Measurements from ENCODE around the gene BBX.

The BBX gene

GRCh38 chr3:107782054-107782453 lies 259.3 kb downstream of the BBX start:
- Histone ChIP-seq H3K27me3 (no peaks in the 10 kb centered on the region), H3K4me3 (no peak overlapping the region), H4K20me1 (no peaks in the 10 kb centered on the region), H3K27ac (no peak overlapping the region), H3K9me3 (replicated peaks in 1 of 11) (0 out of 22 replicates have a peak, but pooled peaks cover 0 to 5% (median 0%) of the 10 kb centered on the region in 11 experiments), H3K4me1 (no peaks in the 10 kb centered on the region), H3K36me3 (peaks cover 40 to 89% (median 78%) of the 10 kb centered on the region in 11 experiments), H3K4me2 (no peak overlapping the region), H3K9ac (no peak overlapping the region)
- no peak for TF ChIP-seq Cebpa-rat (IDR thresholded peaks at IDR 0.05)

GRCh38 chr3:107790612-107791011 lies 267.9 kb downstream of the BBX start:
- Histone ChIP-seq H3K4me2 (no peak overlapping the region), H3K9ac (no peak overlapping the region), H3K36me3 (peaks cover 41 to 90% (median 77%) of the 10 kb centered on the region in 11 experiments), H3K4me3 (no peak overlapping the region), H3K9me3 (replicated peaks in 1 of 11) (peaks cover 0 to 8% (median 0%) of the 10 kb centered on the region in 11 experiments; a peak in 1 of 22 replicates), H3K27ac (no peak overlapping the region), H3K27me3 (no peaks in the 10 kb centered on the region), H3K4me1 (peaks cover 0 to 3% (median under 1%) of the 10 kb centered on the region in 10 experiments; a peak in 7 of 20 replicates), H4K20me1 (no peaks in the 10 kb centered on the region)
- no peak for TF ChIP-seq Cebpa-rat (IDR thresholded peaks at IDR 0.05)

- Histone ChIP-seq H3K36me3 (peaks cover 39 to 89% (median 75%) of the 10 kb centered on the region in 11 experiments), H3K9ac (no peak overlapping the region), H3K27ac (no peak overlapping the region), H4K20me1 (no peaks in the 10 kb centered on the region), H3K27me3 (no peaks in the 10 kb centered on the region), H3K9me3 (replicated peaks in 1 of 11) (peaks cover 0 to 8% (median 0%) of the 10 kb centered on the region in 11 experiments; a peak in 1 of 22 replicates), H3K4me1 (peaks cover 0 to 7% (median 3%) of the 10 kb centered on the region in 10 experiments; a peak in 9 of 20 replicates), H3K4me2 (no peak overlapping the region), H3K4me3 (no peak overlapping the region)
- no peak for TF ChIP-seq Cebpa-rat (IDR thresholded peaks at IDR 0.05)
Measured at GRCh38 chr3:107791027-107791426, 268.3 kb downstream of the BBX start.

- Histone ChIP-seq H3K9me3 (replicated peaks in 1 of 11) (peaks cover 0 to 8% (median 0%) of the 10 kb centered on the region in 11 experiments; a peak in 1 of 22 replicates), H3K27me3 (no peaks in the 10 kb centered on the region), H3K36me3 (peaks cover 35 to 89% (median 74%) of the 10 kb centered on the region in 11 experiments), H3K4me2 (no peak overlapping the region), H3K9ac (no peak overlapping the region), H3K4me1 (peaks cover 0 to 11% (median 6%) of the 10 kb centered on the region in 10 experiments; a peak in 9 of 20 replicates), H4K20me1 (no peaks in the 10 kb centered on the region), H3K4me3 (no peak overlapping the region), H3K27ac (no peak overlapping the region)
- no peak for TF ChIP-seq Cebpa-rat (IDR thresholded peaks at IDR 0.05)
Measured at GRCh38 chr3:107791450-107791849, 268.7 kb downstream of the BBX start.

GRCh38 chr3:107794664-107795443 lies 272.1 kb downstream of the BBX start:
- TF ChIP-seq Cebpa-rat (IDR thresholded peaks at IDR 0.05) = no peak
- no peak overlapping the region for H3K9ac ChIP-seq
- H3K4me1 ChIP-seq = peaks cover 0 to 17% (median 11%) of the 10 kb centered on the region in 10 experiments; a peak in 12 of 20 replicates
- H3K4me3 ChIP-seq = no peak overlapping the region
- peaks cover 51 to 87% (median 73%) of the 10 kb centered on the region in 11 experiments for H3K36me3 ChIP-seq
- H4K20me1 ChIP-seq = no peaks in the 10 kb centered on the region
- H3K9me3 ChIP-seq (replicated peaks in 1 of 11) = peaks cover 0 to 7% (median 0%) of the 10 kb centered on the region in 11 experiments; a peak in 1 of 22 replicates
- H3K27ac ChIP-seq = no peak overlapping the region
- H3K27me3 ChIP-seq = no peaks in the 10 kb centered on the region
- H3K4me2 ChIP-seq = no peak overlapping the region

- no peaks in the 10 kb centered on the region for H3K9me3 ChIP-seq (replicated peaks in 1 of 11)
- H3K27ac ChIP-seq = peak overlapping the region in 3 of 11 experiments; percentile 1 to 46 (median 19); a peak in 3 of 22 replicates
- H3K27me3 ChIP-seq = no peaks in the 10 kb centered on the region
Measured at GRCh38 chr3:107795514-107796094, 272.8 kb downstream of the BBX start.

GRCh38 chr3:107796791-107797190 lies 274.0 kb downstream of the BBX start:
- peak in 1 of 11 experiments; percentile 32; a peak in 1 of 22 replicates for TF ChIP-seq Cebpa-rat (IDR thresholded peaks at IDR 0.05)
- Histone ChIP-seq H3K4me1 (peaks cover 0 to 17% (median 11%) of the 10 kb centered on the region in 10 experiments; a peak in 12 of 20 replicates), H3K36me3 (peaks cover 55 to 88% (median 76%) of the 10 kb centered on the region in 11 experiments), H3K9ac (no peak overlapping the region), H3K27me3 (no peaks in the 10 kb centered on the region), H4K20me1 (no peaks in the 10 kb centered on the region), H3K4me2 (peak overlapping the region in 6 of 11 experiments; percentile 37 to 64 (median 48); a peak in 12 of 22 replicates), H3K9me3 (replicated peaks in 1 of 11) (no peaks in the 10 kb centered on the region), H3K27ac (no peak overlapping the region), H3K4me3 (no peak overlapping the region)

More at GRCh38 chr3:107795514-107796094, 272.8 kb downstream of the BBX start:
- TF ChIP-seq Cebpa-rat (IDR thresholded peaks at IDR 0.05) = no peak
- Histone ChIP-seq H4K20me1 (no peaks in the 10 kb centered on the region), H3K36me3 (peaks cover 51 to 87% (median 73%) of the 10 kb centered on the region in 11 experiments), H3K4me3 (no peak overlapping the region), H3K4me2 (peak overlapping the region in 4 of 11 experiments; percentile 36 to 64 (median 46); a peak in 6 of 22 replicates), H3K4me1 (peaks cover 0 to 17% (median 11%) of the 10 kb centered on the region in 10 experiments; a peak in 12 of 20 replicates), H3K9ac (no peak overlapping the region)

- TF ChIP-seq Cebpa-rat (IDR thresholded peaks at IDR 0.05) = no peak
- H3K4me2 ChIP-seq = no peak overlapping the region
- H3K36me3 ChIP-seq = peaks cover 60 to 88% (median 76%) of the 10 kb centered on the region in 11 experiments
- H3K4me1 ChIP-seq = peaks cover 0 to 17% (median 11%) of the 10 kb centered on the region in 10 experiments; a peak in 12 of 20 replicates
- H3K27ac ChIP-seq = no peak overlapping the region
- no peaks in the 10 kb centered on the region for H3K27me3 ChIP-seq
- no peak overlapping the region for H3K4me3 ChIP-seq
- H4K20me1 ChIP-seq = no peaks in the 10 kb centered on the region
- H3K9ac ChIP-seq = no peak overlapping the region
- H3K9me3 ChIP-seq (replicated peaks in 1 of 11) = no peaks in the 10 kb centered on the region
Measured at GRCh38 chr3:107797586-107797985, 274.8 kb downstream of the BBX start.

- Histone ChIP-seq H3K4me2 (no peak overlapping the region), H3K4me3 (no peak overlapping the region), H3K9ac (no peak overlapping the region), H3K4me1 (peaks cover 0 to 17% (median 11%) of the 10 kb centered on the region in 10 experiments; a peak in 12 of 20 replicates), H3K27ac (no peak overlapping the region), H3K36me3 (peaks cover 59 to 90% (median 79%) of the 10 kb centered on the region in 11 experiments), H3K27me3 (no peaks in the 10 kb centered on the region), H3K9me3 (replicated peaks in 1 of 11) (no peaks in the 10 kb centered on the region), H4K20me1 (no peaks in the 10 kb centered on the region)
- TF ChIP-seq Cebpa-rat (IDR thresholded peaks at IDR 0.05) = no peak
Measured at GRCh38 chr3:107798381-107798780, 275.6 kb downstream of the BBX start.

Data from BLaER1 treated with 17β-estradiol and CSF1 and Interleukin-3, amounts not matched to agents 10 nM and 100 nM (cell line).